Stimulated activated CD4-positive, alpha-beta T cell treated with anti-CD3 and anti-CD28 coated beads, Interleukin-1b, Interleukin-23, amount 100 ng/mL, for 48 hours (primary cell): ENCODE measurements around the gene ALG3.
"Not testable (repeated sequence)": the region's sequence is repeated elsewhere in the genome, so short reads cannot be mapped to it uniquely, and the experiment has no call there.

ENCODE experiments used
- DNase-seq: peaks from one replicate; pipeline ENCODE4 v3.0.0-alpha.2; 2020

ALG3 gene

GRCh38 chr3:184248454-184249411 is at the start of gene ALG3:
TSS of gene ALG3 (minus strand) at chr3:184248962. CDS start at chr3:184248940, 22 bp downstream.
- peak; percentile 88 for DNase-seq

- DNase-seq: no peak
These were observed 47.9 kb upstream of the ALG3 start for GRCh38 chr3:184296616-184297015.

DNA sequence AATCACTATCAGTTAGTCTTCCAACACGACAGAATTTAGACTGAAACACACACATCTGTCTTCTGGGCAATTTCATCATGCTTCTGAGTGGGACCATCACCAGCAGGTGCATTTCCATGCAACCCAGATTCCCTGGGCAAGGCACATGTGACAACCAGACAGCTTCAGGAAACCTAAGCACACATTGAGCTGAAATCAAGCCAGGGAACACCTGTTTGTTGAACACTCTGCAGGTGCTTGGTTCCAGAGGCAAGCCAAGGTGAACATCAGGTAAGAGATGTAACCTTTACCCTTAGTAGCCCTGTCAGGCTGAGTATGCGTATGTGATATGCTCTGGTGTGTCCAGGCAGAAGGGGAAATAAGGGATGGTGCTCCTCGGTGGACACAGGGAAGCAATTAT is 47.0 kb upstream of the ALG3 start:
- no peak for DNase-seq

DNA sequence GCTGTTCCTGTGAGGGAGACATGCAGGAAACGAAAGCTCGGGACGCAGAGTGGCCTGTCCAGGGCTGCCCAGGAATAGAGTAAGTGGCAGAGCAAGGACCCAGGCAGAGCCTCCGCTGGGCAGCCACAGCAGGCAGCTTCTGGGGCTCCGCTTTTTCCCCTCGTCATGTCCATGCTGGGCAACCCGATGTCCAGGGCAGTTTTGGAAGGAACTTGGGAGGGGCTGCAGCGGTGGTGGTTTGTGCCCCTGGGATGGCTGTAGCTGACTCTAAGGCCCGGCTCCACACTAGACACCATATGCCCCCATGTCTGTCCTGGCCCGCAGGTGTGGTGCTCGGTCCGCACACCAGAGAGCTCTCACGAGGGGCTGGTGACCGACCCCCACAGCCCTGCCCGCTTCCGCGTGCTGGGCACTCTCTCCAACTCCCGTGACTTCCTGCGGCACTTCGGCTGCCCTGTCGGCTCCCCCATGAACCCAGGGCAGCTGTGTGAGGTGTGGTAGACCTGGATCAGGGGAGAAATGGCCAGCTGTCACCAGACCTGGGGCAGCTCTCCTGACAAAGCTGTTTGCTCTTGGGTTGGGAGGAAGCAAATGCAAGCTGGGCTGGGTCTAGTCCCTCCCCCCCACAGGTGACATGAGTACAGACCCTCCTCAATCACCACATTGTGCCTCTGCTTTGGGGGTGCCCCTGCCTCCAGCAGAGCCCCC is 43.1 kb upstream of the ALG3 start:
- no peak for DNase-seq

- DNase-seq: no peak
These were observed 42.4 kb upstream of the ALG3 start for GRCh38 chr3:184291044-184291737.

DNA sequence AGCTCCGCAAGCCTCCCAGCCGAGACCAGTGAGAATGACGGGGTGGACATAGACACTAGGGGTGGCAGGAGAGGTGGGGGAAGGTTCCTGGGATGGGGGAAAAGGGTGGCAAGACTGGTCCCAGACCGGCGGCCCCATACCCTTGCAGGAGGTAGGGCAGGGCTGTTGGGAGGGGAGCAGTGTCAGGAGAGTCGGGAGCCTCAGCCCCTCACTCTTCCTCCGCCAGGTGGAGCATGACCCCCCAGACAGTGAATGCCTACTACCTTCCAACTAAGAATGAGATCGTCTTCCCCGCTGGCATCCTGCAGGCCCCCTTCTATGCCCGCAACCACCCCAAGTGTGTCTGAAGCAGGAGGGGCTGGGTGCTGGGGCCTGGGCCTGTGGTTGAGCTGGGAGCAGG is 41.6 kb upstream of the ALG3 start:
- DNase-seq: no peak

- peak; percentile 68 for DNase-seq
These were observed 40.7 kb upstream of the ALG3 start for GRCh38 chr3:184289426-184289938.

- peak; percentile 24 for DNase-seq
These were observed 35.9 kb upstream of the ALG3 start for GRCh38 chr3:184284696-184285095.

- DNase-seq: no peak
These were observed 34.9 kb upstream of the ALG3 start for GRCh38 chr3:184283681-184284080.

DNA sequence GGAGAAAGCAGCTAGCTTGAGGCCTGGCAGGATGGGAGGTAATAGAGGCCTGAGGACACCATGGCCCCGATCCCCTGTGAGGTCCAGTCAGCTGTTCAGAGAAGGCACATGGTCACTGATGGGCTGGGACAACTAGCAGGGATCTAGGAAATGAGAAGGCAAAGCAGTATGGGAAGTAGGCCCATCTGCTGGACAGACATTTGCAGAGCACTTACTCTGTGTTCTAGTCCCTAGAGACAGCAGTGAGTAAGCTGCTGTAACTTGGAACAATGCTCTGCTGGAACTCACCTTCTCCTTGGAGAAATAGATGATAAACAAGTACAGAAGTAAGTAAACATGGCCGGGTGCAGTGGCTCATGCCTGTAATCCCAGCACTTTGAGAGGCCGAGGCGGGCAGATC is 34.2 kb upstream of the ALG3 start:
- no peak for DNase-seq

DNA sequence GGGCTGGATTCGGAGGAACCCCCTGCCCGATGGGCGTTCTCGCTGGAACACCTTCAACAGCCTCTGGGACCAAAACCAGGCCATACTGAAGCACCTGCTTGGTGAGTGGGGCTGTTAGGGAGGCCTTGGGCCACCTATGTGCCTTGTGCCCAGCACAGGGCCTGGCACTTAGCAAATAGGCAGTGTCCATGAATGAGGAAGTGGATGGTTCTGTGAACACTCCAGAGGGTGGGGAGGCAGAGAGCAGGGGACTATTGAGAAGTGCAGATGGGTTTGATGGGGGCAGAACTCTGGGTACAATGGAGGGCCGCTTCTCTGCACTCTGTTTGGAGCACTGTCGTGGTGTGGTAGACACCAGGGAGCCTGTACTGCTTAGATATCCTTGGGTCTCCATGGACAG is 28.6 kb upstream of the ALG3 start:
- DNase-seq: no peak

- no peak for DNase-seq
These were observed 27.5 kb upstream of the ALG3 start, which contains the start of gene ECE2 for GRCh38 chr3:184275961-184276910. TSS of gene ECE2 (plus strand) at chr3:184276022. CDS start at chr3:184276154, 132 bp downstream.

DNA sequence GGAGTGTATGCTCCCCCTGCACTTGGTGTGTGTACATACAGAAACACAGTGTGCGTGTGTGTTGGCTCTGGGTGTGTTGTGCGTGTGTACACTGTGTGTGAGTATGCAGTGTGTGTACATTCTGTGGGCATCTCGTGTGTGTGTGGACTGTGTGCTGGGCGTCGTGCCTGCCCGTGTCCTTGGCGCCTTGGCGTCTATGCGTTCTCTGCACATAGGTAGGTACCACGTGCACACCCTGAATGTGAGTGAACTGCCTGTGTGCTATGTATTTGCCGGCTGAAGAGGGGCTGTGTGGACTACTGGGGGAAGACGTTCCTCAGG is 26.6 kb upstream of the ALG3 start:
- DNase-seq: no peak

- no peak for DNase-seq
These were observed 23.5 kb upstream of the ALG3 start for GRCh38 chr3:184272269-184272668.

DNA sequence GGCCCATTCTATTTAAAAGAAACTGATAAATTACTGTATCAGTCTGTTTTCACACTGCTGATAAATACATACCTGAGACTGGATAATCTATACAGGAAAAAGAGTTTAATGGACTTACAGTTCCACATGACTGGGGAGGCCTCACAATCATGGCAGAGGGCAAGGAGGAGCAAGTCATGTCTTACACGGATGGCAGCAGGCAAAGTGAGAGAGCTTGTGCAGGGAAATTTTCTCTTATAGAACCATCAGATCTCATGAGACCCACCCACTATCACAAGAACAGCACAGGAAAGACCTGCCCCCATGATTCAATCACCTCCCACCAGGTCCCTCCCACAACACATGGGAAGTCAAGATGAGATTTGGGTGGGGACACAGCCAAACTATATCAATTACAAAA is 18.5 kb upstream of the ALG3 start:
- DNase-seq: not testable (repeated sequence)

DNA sequence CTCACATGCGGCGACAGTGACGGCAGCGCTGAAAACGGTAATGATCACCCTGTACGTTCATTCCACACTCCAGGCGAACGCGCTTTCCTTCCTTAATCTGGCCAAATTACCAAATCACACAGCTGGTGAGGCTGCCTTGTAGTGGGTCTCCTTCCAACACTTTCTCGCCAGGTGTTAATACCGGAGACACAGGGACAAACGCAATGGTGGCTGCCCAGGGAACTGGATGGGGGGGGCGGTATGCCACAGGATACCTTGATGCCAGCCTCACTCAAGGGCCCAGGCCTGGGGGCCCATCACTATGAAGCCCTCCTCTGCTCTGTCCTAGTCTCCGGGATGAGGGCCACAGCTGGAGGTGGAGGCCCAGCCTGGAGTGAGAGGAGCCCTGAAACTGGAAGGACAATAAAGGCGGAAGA is 14.0 kb upstream of the ALG3 start:
- no peak for DNase-seq

GRCh38 chr3:184261854-184262763 is 13.3 kb upstream of the ALG3 start:
- peak; percentile 29 for DNase-seq

GRCh38 chr3:184261270-184261853 is 12.6 kb upstream of the ALG3 start, which contains the start of gene CAMK2N2:
TSS of gene CAMK2N2 (minus strand) at chr3:184261553. CDS start at chr3:184261285, 268 bp downstream.
- peak; percentile 30 for DNase-seq

DNA sequence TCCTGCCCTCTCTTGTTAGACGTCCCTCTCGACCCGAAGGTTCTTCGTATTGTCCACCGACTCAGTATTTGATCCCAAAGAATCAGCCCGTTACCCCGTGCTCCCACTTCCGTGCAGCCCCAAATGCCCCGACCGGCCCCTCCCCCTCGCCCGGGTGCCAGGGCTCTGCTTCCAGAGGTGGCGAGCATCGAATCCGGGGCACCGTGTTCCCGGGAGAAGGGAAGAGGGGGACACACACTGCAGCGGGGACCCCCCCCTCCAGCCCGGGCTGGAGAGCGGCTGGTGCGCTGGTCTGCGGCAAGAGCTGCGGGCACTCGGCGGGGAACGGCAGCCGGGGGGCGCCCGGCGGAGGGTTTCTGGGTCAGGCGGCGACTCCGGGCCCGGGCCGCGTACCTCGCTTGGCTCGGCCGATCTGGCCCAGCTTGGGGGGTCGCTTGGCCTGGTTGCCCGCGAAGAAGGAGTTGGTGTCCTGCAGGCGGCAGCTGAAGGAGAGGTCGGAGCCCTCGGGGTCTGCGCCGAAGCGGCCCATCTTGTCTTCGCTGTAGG is 12.0 kb upstream of the ALG3 start:
- no peak for DNase-seq
